ENCODE data around the gene SLC43A2.

DNA sequence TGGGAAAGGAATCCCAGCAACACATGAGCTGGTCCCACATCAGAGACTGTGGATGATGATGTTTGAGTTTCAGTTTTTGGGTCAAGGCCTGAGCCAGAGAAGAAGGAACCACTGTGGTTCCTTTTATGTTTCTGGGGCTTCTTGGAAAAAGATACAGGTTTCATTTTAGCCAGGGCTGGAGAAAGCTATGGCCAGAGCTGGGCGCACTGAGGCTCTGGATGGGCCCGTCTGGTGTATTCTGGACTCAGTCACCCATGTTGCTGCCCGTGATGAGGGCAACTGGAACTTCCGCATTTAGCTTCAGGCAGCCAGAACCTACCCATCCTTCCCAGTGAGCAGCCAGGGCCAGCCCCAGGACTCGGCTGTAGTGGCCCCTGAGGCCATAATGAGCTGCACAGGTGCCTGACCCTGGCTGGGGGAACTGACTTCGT, 51.0 kb downstream of the SLC43A2 start:
- TF ChIP-seq, protein P1, sequence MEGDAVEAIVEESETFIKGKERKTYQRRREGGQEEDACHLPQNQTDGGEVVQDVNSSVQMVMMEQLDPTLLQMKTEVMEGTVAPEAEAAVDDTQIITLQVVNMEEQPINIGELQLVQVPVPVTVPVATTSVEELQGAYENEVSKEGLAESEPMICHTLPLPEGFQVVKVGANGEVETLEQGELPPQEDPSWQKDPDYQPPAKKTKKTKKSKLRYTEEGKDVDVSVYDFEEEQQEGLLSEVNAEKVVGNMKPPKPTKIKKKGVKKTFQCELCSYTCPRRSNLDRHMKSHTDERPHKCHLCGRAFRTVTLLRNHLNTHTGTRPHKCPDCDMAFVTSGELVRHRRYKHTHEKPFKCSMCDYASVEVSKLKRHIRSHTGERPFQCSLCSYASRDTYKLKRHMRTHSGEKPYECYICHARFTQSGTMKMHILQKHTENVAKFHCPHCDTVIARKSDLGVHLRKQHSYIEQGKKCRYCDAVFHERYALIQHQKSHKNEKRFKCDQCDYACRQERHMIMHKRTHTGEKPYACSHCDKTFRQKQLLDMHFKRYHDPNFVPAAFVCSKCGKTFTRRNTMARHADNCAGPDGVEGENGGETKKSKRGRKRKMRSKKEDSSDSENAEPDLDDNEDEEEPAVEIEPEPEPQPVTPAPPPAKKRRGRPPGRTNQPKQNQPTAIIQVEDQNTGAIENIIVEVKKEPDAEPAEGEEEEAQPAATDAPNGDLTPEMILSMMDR (IDR thresholded peaks at IDR 0.05), result no peak
- no peak for TF ChIP-seq POLR2A (IDR thresholded peaks at IDR 0.05)

All from body of pancreas (tissue), 4 donors.